Left ventricle myocardium superior (tissue), 1 donor: ENCODE data around the gene PSRC1. TPM values are rescaled to one million over a fixed set of nuclear protein-coding genes. Genes with fewer than 3 reads are reported as not detected.
A peak's percentile ranks its signal among the peaks of the same experiment; 100 is the strongest.

ENCODE experiments used
- ATAC-seq: fragments of 200-7000 bp; cut with Tn5 transposase; one replicate; pipeline ENCODE4 v1.9.1; 2020; ENCODE audit warnings: mild to moderate bottlenecking, moderate library complexity
- DNase-seq: peaks from one replicate; pipeline ENCODE4 v3.0.0-alpha.2; 2020
- intact Hi-C: fragments of 100-400 bp; cut with micrococcal nuclease; formaldehyde crosslinking; loops from one replicate; pipeline ENCODE4 v1.11.0; 2022
- total RNA-seq: library from RNA; stranded (reverse); fragmentation: NEBNext Ultra II Directional; extraction: Animal tissue kit (Norgen Biotek cat#: 25700); gene quantifications from one replicate; pipeline ENCODE4 v1.2.1, GENCODE V29; 2021
- donor health status: DM: no; HTN: yes; CAD: no; lungs with severe emphysema.

Gene PSRC1
- total RNA-seq, 1 donor from 2014 or later: 0.74 TPM

GRCh38 chr1:109263234-109263596 is 19.7 kb downstream of the PSRC1 start:
- intact Hi-C loops: no loop called here
- DNase-seq (peak; percentile 20), ATAC-seq (peak; percentile 3)

DNA sequence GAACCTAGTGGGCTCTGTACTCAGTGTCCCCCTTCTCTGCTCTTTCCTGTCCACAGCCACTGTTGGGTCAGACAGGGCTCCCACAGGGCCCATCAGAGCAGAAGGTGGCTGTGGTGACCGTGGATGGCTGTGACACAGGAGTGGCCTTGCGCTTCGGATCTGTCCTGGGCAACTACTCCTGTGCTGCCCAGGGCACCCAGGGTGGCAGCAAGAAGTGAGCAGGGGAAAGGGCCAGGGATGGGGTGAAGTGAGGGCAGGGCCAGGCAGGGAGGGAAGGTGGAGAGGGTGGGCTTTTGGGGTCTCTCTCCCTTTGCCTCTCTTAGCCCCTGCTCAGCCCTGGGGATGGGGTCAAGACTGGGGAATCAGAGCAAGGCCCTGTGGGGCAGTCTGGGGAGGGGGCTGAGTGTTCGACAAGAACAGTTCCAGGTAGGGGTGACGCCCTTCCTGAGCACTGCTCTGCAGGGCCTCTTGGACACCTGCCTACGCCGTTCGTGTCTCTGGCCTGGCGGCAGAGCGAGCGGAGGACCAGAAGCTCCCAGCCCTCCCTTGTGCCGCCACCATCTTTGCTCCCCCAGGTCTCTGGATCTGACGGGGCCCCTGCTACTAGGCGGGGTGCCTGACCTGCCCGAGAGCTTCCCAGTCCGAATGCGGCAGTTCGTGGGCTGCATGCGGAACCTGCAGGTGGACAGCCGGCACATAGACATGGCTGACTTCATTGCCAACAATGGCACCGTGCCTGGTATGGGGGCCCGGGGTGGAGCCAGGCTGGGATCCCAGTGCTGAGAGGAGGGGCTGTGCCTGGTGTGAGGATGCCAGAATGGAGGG is 20.5 kb downstream of the PSRC1 start:
- DNase-seq (peak; percentile 31), ATAC-seq (no peak)
- intact Hi-C loops: no loop called here

- ATAC-seq: no peak
- no peak for DNase-seq
- intact Hi-C loops: no loop called here
Measured at GRCh38 chr1:109261578-109261977, 21.4 kb downstream of the PSRC1 start.

DNA sequence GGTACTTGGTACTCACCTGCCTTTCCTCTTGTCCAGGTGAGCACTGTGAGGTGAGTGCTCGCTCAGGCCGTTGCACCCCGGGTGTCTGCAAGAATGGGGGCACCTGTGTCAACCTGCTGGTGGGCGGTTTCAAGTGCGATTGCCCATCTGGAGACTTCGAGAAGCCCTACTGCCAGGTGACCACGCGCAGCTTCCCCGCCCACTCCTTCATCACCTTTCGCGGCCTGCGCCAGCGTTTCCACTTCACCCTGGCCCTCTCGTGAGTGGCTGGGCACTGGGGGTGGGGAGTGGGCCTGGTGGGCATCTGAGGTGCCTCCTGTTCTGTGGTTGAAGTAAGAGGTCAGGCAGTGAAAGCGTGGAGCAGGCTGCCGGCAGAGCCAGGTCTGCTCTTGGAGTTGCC is 21.9 kb downstream of the PSRC1 start:
- ATAC-seq (no peak), DNase-seq (no peak)
- intact Hi-C loops: no loop called here

DNA sequence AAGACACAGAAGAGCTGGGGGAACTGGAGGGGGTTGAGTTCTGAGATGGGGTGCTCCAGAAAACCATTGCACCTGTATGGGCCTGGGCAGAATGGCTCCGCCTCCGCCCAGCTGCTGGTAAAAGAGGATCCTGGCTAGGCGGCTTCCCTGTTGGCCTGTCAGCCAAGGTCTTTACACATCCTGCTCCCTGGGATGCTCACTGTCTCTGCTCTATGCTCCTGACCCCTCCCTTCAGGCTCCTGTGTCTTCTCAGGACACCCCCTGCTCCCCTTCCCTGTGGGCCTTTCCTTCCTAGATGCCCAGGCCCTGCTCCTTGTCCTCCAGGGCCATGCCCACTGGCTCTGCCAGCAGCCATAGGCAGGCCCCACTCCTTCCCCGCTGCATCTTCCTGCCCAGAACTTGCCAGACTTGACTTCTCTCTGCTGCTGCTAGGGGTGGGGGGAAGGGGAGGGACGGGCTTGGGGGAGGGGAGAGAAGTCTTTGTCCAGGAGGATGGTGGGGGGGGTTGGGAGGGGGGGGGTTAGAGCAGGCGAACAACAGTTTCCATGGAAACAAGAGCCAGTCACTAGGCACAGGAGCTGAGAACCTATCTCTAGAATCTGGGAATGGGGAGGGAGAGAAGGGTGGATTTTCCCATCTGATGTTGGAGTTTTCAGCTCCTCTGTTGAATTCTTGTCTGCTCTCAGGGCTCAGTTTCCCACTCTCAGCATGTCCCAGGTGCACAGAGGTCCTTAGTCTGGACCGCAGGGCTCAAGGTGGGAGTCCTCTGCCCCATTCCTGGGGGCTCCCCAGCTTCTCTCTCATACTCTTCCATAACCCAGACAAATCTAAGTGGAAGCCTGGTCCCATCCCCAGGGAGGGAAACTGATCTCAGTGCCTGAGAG is 23.0 kb downstream of the PSRC1 start:
- no peak for ATAC-seq
- intact Hi-C loops: no loop called here
- DNase-seq: no peak

GRCh38 chr1:109258481-109259466 is 24.2 kb downstream of the PSRC1 start:
- no peak for ATAC-seq
- intact Hi-C loops: no loop called here
- no peak for DNase-seq

GRCh38 chr1:109257682-109258421 is 25.1 kb downstream of the PSRC1 start:
- intact Hi-C loops: no loop called here
- ATAC-seq (no peak), DNase-seq (no peak)

- DNase-seq (no peak), ATAC-seq (no peak)
- intact Hi-C loops: no loop called here
Measured at GRCh38 chr1:109256971-109257681, 25.8 kb downstream of the PSRC1 start.

GRCh38 chr1:109256085-109256484 is 26.9 kb downstream of the PSRC1 start:
- ATAC-seq (no peak), DNase-seq (no peak)
- intact Hi-C loops: no loop called here

- intact Hi-C loops: no loop called here
- no peak for ATAC-seq
- no peak for DNase-seq
Measured at GRCh38 chr1:109255678-109256077, 27.3 kb downstream of the PSRC1 start.

- DNase-seq: no peak
- no peak for ATAC-seq
- intact Hi-C loops: no loop called here
Measured at GRCh38 chr1:109255097-109255651, 27.8 kb downstream of the PSRC1 start.

- intact Hi-C loops: no loop called here
- ATAC-seq (no peak), DNase-seq (no peak)
Measured at GRCh38 chr1:109254621-109255096, 28.3 kb downstream of the PSRC1 start.

- intact Hi-C loops: no loop called here
- no peak for DNase-seq
Measured at GRCh38 chr1:109253803-109254620, 28.9 kb downstream of the PSRC1 start.

GRCh38 chr1:109252893-109253802 is 29.8 kb downstream of the PSRC1 start:
- ATAC-seq: peak; percentile 18
- intact Hi-C loops: no loop called here
- no peak for DNase-seq

More at GRCh38 chr1:109253803-109254620, 28.9 kb downstream of the PSRC1 start:
- ATAC-seq: peak; percentile 13

- intact Hi-C loops: no loop called here
- DNase-seq: no peak
- no peak for ATAC-seq
Measured at GRCh38 chr1:109252167-109252892, 30.6 kb downstream of the PSRC1 start.
